ENCODE measurements around the gene CTCFL.

DNA sequence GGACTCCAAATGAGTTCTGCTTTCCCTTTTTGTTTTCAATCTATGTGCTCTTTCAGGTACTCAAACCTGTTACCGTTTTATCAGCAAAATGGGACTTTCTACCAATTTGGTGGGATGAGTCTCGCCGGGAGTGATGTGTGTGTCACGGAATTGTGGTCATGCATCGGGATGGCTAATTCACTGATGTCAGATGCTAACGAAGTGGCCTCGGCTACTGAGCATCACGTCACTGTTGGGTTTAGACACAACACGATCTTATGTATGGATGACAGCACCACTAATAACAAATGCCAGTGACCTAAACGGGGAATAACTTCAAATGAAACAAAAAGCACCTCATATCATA lies 34.3 kb upstream of the CTCFL start:
- TF ChIP-seq POLR2A (IDR thresholded peaks at IDR 0.05): no peak
- no peak for TF ChIP-seq EP300 (IDR thresholded peaks at IDR 0.05)
- TF ChIP-seq, protein P1, sequence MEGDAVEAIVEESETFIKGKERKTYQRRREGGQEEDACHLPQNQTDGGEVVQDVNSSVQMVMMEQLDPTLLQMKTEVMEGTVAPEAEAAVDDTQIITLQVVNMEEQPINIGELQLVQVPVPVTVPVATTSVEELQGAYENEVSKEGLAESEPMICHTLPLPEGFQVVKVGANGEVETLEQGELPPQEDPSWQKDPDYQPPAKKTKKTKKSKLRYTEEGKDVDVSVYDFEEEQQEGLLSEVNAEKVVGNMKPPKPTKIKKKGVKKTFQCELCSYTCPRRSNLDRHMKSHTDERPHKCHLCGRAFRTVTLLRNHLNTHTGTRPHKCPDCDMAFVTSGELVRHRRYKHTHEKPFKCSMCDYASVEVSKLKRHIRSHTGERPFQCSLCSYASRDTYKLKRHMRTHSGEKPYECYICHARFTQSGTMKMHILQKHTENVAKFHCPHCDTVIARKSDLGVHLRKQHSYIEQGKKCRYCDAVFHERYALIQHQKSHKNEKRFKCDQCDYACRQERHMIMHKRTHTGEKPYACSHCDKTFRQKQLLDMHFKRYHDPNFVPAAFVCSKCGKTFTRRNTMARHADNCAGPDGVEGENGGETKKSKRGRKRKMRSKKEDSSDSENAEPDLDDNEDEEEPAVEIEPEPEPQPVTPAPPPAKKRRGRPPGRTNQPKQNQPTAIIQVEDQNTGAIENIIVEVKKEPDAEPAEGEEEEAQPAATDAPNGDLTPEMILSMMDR (IDR thresholded peaks at IDR 0.05): no peak

All from sigmoid colon (tissue), 4 donors.